CD14-positive monocyte (primary cell): ENCODE data around the gene KCNAB1. TPM values are rescaled to one million over a fixed set of nuclear protein-coding genes. Genes with fewer than 3 reads are reported as not detected.

ENCODE experiments used
- DNase-seq, 3 donors: peaks; one replicate each; pipeline ENCODE4 v3.0.0-alpha.2; 2011 to 2022
- H2AFZ ChIP-seq: 2 replicates; pipeline ENCODE4 v1.6.0; 2012; ENCODE audit warnings: mild to moderate bottlenecking, low read depth, low read length, inconsistent platforms; ENCODE audit not compliant: insufficient read depth, poor library complexity, severe bottlenecking
- H3K27ac ChIP-seq, 2 donors: 1 replicate in 1 of 2; 2 replicates in 1 of 2; pipeline ENCODE4 v1.5.1; 2012 to 2013; ENCODE audit warnings: low read length in 2 of 2, control low read depth in 1 of 2, inconsistent platforms in 1 of 2, low read depth in 1 of 2, mild to moderate bottlenecking in 1 of 2
- H3K27me3 ChIP-seq, 2 donors: one replicate each; pipeline versions ENCODE4 v1.6.0 to v1.6.1; 2011 to 2013; ENCODE audit warnings: low read length in 2 of 2; ENCODE audit not compliant: control insufficient read depth in 2 of 2, insufficient read depth in 2 of 2
- H3K36me3 ChIP-seq, 2 donors: replicated peaks in 1 of 2; 1 replicate in 1 of 2; 2 replicates in 1 of 2; pipeline versions ENCODE4 v1.5.1 to v1.6.1; 2012 to 2013; ENCODE audit warnings: low read length in 2 of 2, control low read depth in 1 of 2, inconsistent platforms in 1 of 2, mild to moderate bottlenecking in 1 of 2; ENCODE audit not compliant: insufficient read depth in 2 of 2, control insufficient read depth in 1 of 2
- H3K4me1 ChIP-seq, 2 donors: 1 replicate in 1 of 2; 2 replicates in 1 of 2; pipeline versions ENCODE4 v1.5.1 to v1.6.1; 2012 to 2013; ENCODE audit warnings: low read length in 2 of 2, control low read depth in 1 of 2, inconsistent platforms in 1 of 2, mild to moderate bottlenecking in 1 of 2, moderate library complexity in 1 of 2; ENCODE audit not compliant: insufficient read depth in 2 of 2, control insufficient read depth in 1 of 2
- H3K4me2 ChIP-seq: replicated peaks from 2 replicates; pipeline ENCODE3; 2012; ENCODE audit warnings: low read length, moderate library complexity, mild to moderate bottlenecking; ENCODE audit not compliant: poor library complexity, severe bottlenecking; ENCODE audit errors: extremely low read depth
- H3K4me3 ChIP-seq, 3 experiments: fragments of 200-600 bp in 1 of 3; sonication (generic) in 1 of 3; replicated peaks in 1 of 3; 1 replicate in 2 of 3; 2 replicates in 1 of 3; pipeline ENCODE4 v1.5.1; 2011 to 2013; ENCODE audit warnings: low read length in 3 of 3, mild to moderate bottlenecking in 3 of 3, control low read depth in 2 of 3, low read depth in 2 of 3, inconsistent platforms in 1 of 3, moderate library complexity in 1 of 3
- H3K79me2 ChIP-seq: 2 replicates; pipeline ENCODE4 v1.6.0; 2012; ENCODE audit warnings: mild to moderate bottlenecking, control low read depth, inconsistent platforms, low read length, moderate library complexity; ENCODE audit not compliant: insufficient read depth
- H3K9ac ChIP-seq: 2 replicates; pipeline ENCODE4 v1.6.0; 2017; ENCODE audit warnings: low read length, mild to moderate bottlenecking; ENCODE audit not compliant: insufficient read depth, poor library complexity, severe bottlenecking
- H3K9me3 ChIP-seq, 2 donors: replicated peaks in 1 of 2; 1 replicate in 1 of 2; 2 replicates in 1 of 2; pipeline versions ENCODE4 v1.5.1 to v1.6.1; 2012 to 2013; ENCODE audit warnings: low read length in 2 of 2, control low read depth in 1 of 2; ENCODE audit not compliant: control insufficient read depth in 1 of 2, insufficient read depth in 1 of 2
- H4K20me1 ChIP-seq: 2 replicates; pipeline ENCODE4 v1.6.0; 2012; ENCODE audit warnings: mild to moderate bottlenecking, low read length, control low read depth, moderate library complexity; ENCODE audit not compliant: insufficient read depth
- H3K27ac Mint-ChIP-seq, 7 donors: one replicate each; pipeline ENCODE4 v1.8.0; 2020; ENCODE audit warnings: mild to moderate bottlenecking in 7 of 7, mixed read lengths in 7 of 7, moderate library complexity in 6 of 7, inconsistent platforms in 2 of 7
- H3K27me3 Mint-ChIP-seq, 3 donors: one replicate each; pipeline ENCODE4 v1.8.0; 2021 to 2022; ENCODE audit warnings: low read depth in 3 of 3, mild to moderate bottlenecking in 3 of 3, mixed read lengths in 3 of 3, moderate library complexity in 3 of 3, inconsistent platforms in 1 of 3
- H3K36me3 Mint-ChIP-seq, 2 donors: one replicate each; pipeline ENCODE4 v1.8.0; 2020; ENCODE audit warnings: mixed read lengths in 2 of 2, inconsistent platforms in 1 of 2, mild to moderate bottlenecking in 1 of 2
- H3K4me1 Mint-ChIP-seq: one replicate; pipeline ENCODE4 v1.8.0; 2020; ENCODE audit warnings: mild to moderate bottlenecking, mixed read lengths
- H3K4me3 Mint-ChIP-seq, 2 donors: one replicate each; pipeline ENCODE4 v1.8.0; 2020; ENCODE audit warnings: mild to moderate bottlenecking in 2 of 2, mixed read lengths in 2 of 2, moderate library complexity in 1 of 2
- H3K9me3 Mint-ChIP-seq, 7 donors: one replicate each; pipeline ENCODE4 v1.8.0; 2020 to 2022; ENCODE audit warnings: mixed read lengths in 7 of 7, mild to moderate bottlenecking in 6 of 7, moderate library complexity in 6 of 7, inconsistent platforms in 2 of 7
- WGBS: methylation state at CpG from one replicate; pipeline ENCODE4 v1.1.5; 2013; ENCODE audit warnings: missing lambda C conversion rate; ENCODE audit not compliant: insufficient coverage; 5-methylcytosine and 5-hydroxymethylcytosine counted together
- intact Hi-C, 2 donors: fragments of 100-400 bp; cut with micrococcal nuclease; formaldehyde crosslinking; loops; one replicate each; pipeline versions ENCODE4 v1.15.0 to v1.15.1; 2023
- polyA plus RNA-seq, 3 donors: library from polyadenylated mRNA; depleted of rRNA in 1 of 3; unstranded in 2 of 3; stranded (reverse) in 1 of 3; fragments of 300-500 nt in 2 of 3; fragments of >200 nt in 1 of 3; fragmentation: Illumina TruSeq in 2 of 3; gene quantifications; 1 replicate in 2 of 3; 2 replicates in 1 of 3; pipeline ENCODE4 v1.2.3, GENCODE V29; 2012 to 2021
- TF ChIP-seq, protein P1 (sequence below): fragments of 200-600 bp; IDR thresholded peaks from one replicate; pipeline ENCODE4 v1.8.0; 2022; ENCODE audit warnings: antibody characterized with exemption, mild to moderate bottlenecking

KCNAB1 gene
- polyA plus RNA-seq, 3 donors, result 0.08 to 0.14 TPM; not detected in 1

DNA sequence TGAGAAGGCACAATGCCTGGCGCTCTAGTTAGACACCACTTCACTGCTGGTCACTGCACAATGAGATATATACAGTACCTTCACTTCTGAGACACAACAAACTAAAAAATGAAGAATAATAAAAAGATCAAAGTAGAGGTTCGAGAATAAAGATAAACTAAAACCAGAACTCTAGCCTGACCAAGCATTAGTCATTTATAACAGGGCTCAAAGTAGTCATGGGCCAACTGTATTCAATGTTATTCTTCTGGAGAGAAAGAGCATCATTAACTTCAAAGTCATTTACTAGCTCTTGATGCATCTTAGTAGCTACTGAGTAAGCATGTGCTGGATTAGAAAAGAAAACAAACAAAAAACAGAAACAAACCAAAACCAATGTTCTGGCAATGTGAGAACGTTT lies 289.3 kb downstream of the KCNAB1 start:
- Histone ChIP-seq H3K9ac (no peak overlapping the region), H3K79me2 (no peaks in the 10 kb centered on the region), H2AFZ (no peak overlapping the region), H3K4me3 (no peak overlapping the region), H4K20me1 (no peaks in the 10 kb centered on the region), H3K4me2 (no peak overlapping the region), H3K27me3 (no peaks in the 10 kb centered on the region), H3K27ac (no peak overlapping the region), H3K4me1 (no peaks in the 10 kb centered on the region), H3K9me3 (no peaks in the 10 kb centered on the region), H3K36me3 (no peaks in the 10 kb centered on the region)
- no peak for DNase-seq
- Mint-ChIP-seq H3K27ac (no peak overlapping the region), H3K36me3 (no peaks in the 10 kb centered on the region), H3K9me3 (peaks cover 0 to 3% (median 0%) of the 10 kb centered on the region in 7 donors), H3K4me1 (no peaks in the 10 kb centered on the region), H3K27me3 (peaks cover 0 to 5% (median 0%) of the 10 kb centered on the region in 3 donors), H3K4me3 (no peak overlapping the region)
- TF ChIP-seq, protein P1, sequence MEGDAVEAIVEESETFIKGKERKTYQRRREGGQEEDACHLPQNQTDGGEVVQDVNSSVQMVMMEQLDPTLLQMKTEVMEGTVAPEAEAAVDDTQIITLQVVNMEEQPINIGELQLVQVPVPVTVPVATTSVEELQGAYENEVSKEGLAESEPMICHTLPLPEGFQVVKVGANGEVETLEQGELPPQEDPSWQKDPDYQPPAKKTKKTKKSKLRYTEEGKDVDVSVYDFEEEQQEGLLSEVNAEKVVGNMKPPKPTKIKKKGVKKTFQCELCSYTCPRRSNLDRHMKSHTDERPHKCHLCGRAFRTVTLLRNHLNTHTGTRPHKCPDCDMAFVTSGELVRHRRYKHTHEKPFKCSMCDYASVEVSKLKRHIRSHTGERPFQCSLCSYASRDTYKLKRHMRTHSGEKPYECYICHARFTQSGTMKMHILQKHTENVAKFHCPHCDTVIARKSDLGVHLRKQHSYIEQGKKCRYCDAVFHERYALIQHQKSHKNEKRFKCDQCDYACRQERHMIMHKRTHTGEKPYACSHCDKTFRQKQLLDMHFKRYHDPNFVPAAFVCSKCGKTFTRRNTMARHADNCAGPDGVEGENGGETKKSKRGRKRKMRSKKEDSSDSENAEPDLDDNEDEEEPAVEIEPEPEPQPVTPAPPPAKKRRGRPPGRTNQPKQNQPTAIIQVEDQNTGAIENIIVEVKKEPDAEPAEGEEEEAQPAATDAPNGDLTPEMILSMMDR, result no peak
- no CpG with 5 or more reads among the region's 3 CpGs for WGBS
- intact Hi-C loops, result no loop called here

- Histone ChIP-seq H3K27ac (no peak overlapping the region), H3K79me2 (no peaks in the 10 kb centered on the region), H3K27me3 (no peaks in the 10 kb centered on the region), H3K36me3 (no peaks in the 10 kb centered on the region), H3K9me3 (no peaks in the 10 kb centered on the region), H2AFZ (no peak overlapping the region), H3K4me2 (no peak overlapping the region), H3K4me1 (no peaks in the 10 kb centered on the region), H4K20me1 (no peaks in the 10 kb centered on the region), H3K4me3 (no peak overlapping the region), H3K9ac (no peak overlapping the region)
- Mint-ChIP-seq H3K4me1 (no peaks in the 10 kb centered on the region), H3K9me3 (peaks cover 0 to 3% (median 0%) of the 10 kb centered on the region in 7 donors), H3K36me3 (no peaks in the 10 kb centered on the region), H3K4me3 (no peak overlapping the region), H3K27ac (no peak overlapping the region), H3K27me3 (peaks cover 0 to 7% (median 0%) of the 10 kb centered on the region in 3 donors)
- no peak for DNase-seq
- WGBS, result 89% methylated on average over 1 of the region's 1 CpG
- TF ChIP-seq, protein P1, result no peak
- intact Hi-C loops, result no loop called here
Measured at GRCh38 chr3:156412600-156412999, 292.2 kb downstream of the KCNAB1 start.
